Ovary (tissue), 3 donors: ENCODE measurements around the gene SPA17.

Experiments used
- EP300 ChIP-seq: sonication (generic); formaldehyde crosslinking; IDR thresholded peaks from one replicate; pipeline ENCODE4 v1.6.1; 2017; ENCODE audit warnings: antibody characterized with exemption
- TF ChIP-seq, protein P1 (sequence below), 3 donors: fragments of 450-650 bp in 2 of 3; fragments of 200-600 bp in 1 of 3; IDR thresholded peaks; one replicate each; pipeline versions ENCODE4 v1.5.1 to v1.8.0; 2016 to 2022; ENCODE audit warnings: antibody characterized with exemption in 3 of 3, mild to moderate bottlenecking in 1 of 3
- donor health status: DM: no; HTN: no; CAD: no.

DNA sequence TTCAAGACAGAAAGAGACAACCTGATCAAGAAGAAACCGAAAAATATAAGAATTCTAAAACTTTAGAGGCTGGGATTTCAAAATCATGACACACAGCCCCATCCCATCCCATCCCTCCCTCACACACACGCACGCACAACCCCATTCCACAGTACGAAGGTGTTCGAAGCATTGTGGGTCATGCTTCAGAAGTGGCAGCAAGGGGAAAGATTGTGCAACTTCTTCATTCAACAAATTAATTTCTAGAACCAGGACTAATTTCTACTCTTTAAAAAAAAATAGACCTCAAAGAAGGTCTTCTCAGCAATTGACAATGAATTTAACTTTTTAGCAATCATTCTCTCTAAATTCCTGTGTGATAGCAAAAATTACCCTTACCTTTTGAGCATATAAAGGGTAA, 867 bp downstream of the SPA17 start:
- TF ChIP-seq, protein P1, sequence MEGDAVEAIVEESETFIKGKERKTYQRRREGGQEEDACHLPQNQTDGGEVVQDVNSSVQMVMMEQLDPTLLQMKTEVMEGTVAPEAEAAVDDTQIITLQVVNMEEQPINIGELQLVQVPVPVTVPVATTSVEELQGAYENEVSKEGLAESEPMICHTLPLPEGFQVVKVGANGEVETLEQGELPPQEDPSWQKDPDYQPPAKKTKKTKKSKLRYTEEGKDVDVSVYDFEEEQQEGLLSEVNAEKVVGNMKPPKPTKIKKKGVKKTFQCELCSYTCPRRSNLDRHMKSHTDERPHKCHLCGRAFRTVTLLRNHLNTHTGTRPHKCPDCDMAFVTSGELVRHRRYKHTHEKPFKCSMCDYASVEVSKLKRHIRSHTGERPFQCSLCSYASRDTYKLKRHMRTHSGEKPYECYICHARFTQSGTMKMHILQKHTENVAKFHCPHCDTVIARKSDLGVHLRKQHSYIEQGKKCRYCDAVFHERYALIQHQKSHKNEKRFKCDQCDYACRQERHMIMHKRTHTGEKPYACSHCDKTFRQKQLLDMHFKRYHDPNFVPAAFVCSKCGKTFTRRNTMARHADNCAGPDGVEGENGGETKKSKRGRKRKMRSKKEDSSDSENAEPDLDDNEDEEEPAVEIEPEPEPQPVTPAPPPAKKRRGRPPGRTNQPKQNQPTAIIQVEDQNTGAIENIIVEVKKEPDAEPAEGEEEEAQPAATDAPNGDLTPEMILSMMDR (IDR thresholded peaks at IDR 0.05) = no peak
- no peak for TF ChIP-seq EP300
